ENCODE data around the gene FURIN.

- TF ChIP-seq POLR2AphosphoS5 (IDR thresholded peaks at IDR 0.05) (no peak), EP300 (IDR thresholded peaks at IDR 0.05) (no peak), CTCF (IDR thresholded peaks at IDR 0.05) (no peak)
Observed at GRCh38 chr15:90891346-90891949, 23.1 kb downstream of the FURIN start.
